Epithelial cell of prostate (primary cell): ENCODE results near the gene NEK7.
"Not testable (repeated sequence)": the region's sequence is repeated elsewhere in the genome, so short reads cannot be mapped to it uniquely, and the experiment has no call there.

Experiments used
- DNase-seq: peaks from one replicate; pipeline ENCODE4 v3.0.0-alpha.2; 2011; ENCODE audit warnings: low read depth, low spot score
- H3K27ac ChIP-seq: fragments of 450-650 bp; 2 replicates; pipeline ENCODE4 v1.5.1; 2017; ENCODE audit warnings: mild to moderate bottlenecking

Gene NEK7

GRCh38 chr1:198197285-198197684 lies 40.5 kb downstream of the NEK7 start:
- no peak for DNase-seq
- H3K27ac ChIP-seq: no peak overlapping the region

GRCh38 chr1:198199105-198199504 lies 42.3 kb downstream of the NEK7 start:
- no peak overlapping the region for H3K27ac ChIP-seq
- no peak for DNase-seq

- no peak for DNase-seq
- H3K27ac ChIP-seq: no peak overlapping the region
Observed at GRCh38 chr1:198201956-198202784, 45.4 kb downstream of the NEK7 start.

GRCh38 chr1:198203434-198203833 lies 46.6 kb downstream of the NEK7 start:
- no peak for DNase-seq
- no peak overlapping the region for H3K27ac ChIP-seq

- H3K27ac ChIP-seq: no peak overlapping the region
- no peak for DNase-seq
Observed at GRCh38 chr1:198205016-198205684, 48.4 kb downstream of the NEK7 start.

GRCh38 chr1:198206292-198206691 lies 49.5 kb downstream of the NEK7 start:
- no peak for DNase-seq
- H3K27ac ChIP-seq: no peak overlapping the region

GRCh38 chr1:198211696-198212095 lies 54.9 kb downstream of the NEK7 start:
- DNase-seq: no peak
- H3K27ac ChIP-seq: no peak overlapping the region

- no peak for DNase-seq
- no peak overlapping the region for H3K27ac ChIP-seq
Observed at GRCh38 chr1:198212126-198212525, 55.3 kb downstream of the NEK7 start.

GRCh38 chr1:198212675-198213074 lies 55.9 kb downstream of the NEK7 start:
- DNase-seq: peak; percentile 68
- no peak overlapping the region for H3K27ac ChIP-seq

GRCh38 chr1:198214924-198215323 lies 58.1 kb downstream of the NEK7 start:
- no peak for DNase-seq
- no peak overlapping the region for H3K27ac ChIP-seq

- DNase-seq: peak; percentile 79
- H3K27ac ChIP-seq: peak overlapping the region; percentile 56
Observed at GRCh38 chr1:198220428-198220827, 63.6 kb downstream of the NEK7 start.

GRCh38 chr1:198227010-198227409 lies 70.2 kb downstream of the NEK7 start:
- H3K27ac ChIP-seq, DNase-seq: not testable (repeated sequence)

- not testable (repeated sequence) for H3K27ac ChIP-seq, DNase-seq
Observed at GRCh38 chr1:198227454-198227853, 70.7 kb downstream of the NEK7 start.

- H3K27ac ChIP-seq: peak overlapping the region; percentile 12
- DNase-seq: no peak
Observed at GRCh38 chr1:198228925-198229324, 72.1 kb downstream of the NEK7 start.

GRCh38 chr1:198231779-198232178 lies 75.0 kb downstream of the NEK7 start:
- H3K27ac ChIP-seq: peak overlapping the region; percentile 47
- no peak for DNase-seq

- H3K27ac ChIP-seq: peak overlapping the region; percentile 47
- no peak for DNase-seq
Observed at GRCh38 chr1:198232378-198232777, 75.6 kb downstream of the NEK7 start.

- peak overlapping the region; percentile 47 for H3K27ac ChIP-seq
- no peak for DNase-seq
Observed at GRCh38 chr1:198232940-198233675, 76.3 kb downstream of the NEK7 start.

GRCh38 chr1:198234520-198235251 lies 77.9 kb downstream of the NEK7 start:
- H3K27ac ChIP-seq: peak overlapping the region; percentile 47
- DNase-seq: no peak

- H3K27ac ChIP-seq: no peak overlapping the region
- DNase-seq: no peak
Observed at GRCh38 chr1:198238121-198238520, 81.3 kb downstream of the NEK7 start.

- no peak for DNase-seq
- no peak overlapping the region for H3K27ac ChIP-seq
Observed at GRCh38 chr1:198241553-198241952, 84.8 kb downstream of the NEK7 start.
